ENCODE data around the gene ING3. TPM values are rescaled to one million over a fixed set of nuclear protein-coding genes. Genes with fewer than 3 reads are reported as not detected.

ING3 gene
- total RNA-seq, 1 experiment from 2014 or later: 23.1 TPM

DNA sequence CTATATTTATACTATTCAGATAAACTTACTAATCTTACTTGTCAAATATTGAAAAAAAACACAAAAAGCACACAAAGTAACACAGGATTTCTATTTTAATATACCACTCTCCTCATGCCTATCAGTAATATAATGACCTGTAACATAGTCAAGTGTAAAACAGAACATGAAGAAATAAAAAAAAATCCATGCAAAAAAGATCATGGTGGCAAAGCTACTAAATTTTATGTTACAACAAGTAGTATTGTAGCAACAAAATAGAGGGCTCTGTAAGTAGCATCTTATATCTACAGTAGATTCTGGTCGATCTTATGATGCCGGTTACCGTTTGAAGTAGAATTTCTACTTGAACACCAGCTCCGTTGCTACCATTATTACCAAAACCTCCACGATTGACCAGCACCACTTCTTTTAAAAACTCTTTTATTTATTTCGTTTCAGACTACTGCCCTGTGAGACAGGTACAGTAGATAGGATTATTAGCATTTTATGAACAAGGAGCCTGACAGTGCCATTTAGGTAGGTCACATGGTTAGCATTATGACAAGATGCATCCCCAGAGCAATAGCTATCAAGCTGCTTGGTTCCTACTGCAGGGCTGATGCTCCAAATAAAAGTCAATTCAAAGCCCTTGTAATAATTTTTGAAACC is 40.0 kb downstream of the ING3 start:
- H4K91ac ChIP-seq (ENCODE audit: insufficient read length, low read depth, low read length): no peak overlapping the region
- TF ChIP-seq, protein P1, sequence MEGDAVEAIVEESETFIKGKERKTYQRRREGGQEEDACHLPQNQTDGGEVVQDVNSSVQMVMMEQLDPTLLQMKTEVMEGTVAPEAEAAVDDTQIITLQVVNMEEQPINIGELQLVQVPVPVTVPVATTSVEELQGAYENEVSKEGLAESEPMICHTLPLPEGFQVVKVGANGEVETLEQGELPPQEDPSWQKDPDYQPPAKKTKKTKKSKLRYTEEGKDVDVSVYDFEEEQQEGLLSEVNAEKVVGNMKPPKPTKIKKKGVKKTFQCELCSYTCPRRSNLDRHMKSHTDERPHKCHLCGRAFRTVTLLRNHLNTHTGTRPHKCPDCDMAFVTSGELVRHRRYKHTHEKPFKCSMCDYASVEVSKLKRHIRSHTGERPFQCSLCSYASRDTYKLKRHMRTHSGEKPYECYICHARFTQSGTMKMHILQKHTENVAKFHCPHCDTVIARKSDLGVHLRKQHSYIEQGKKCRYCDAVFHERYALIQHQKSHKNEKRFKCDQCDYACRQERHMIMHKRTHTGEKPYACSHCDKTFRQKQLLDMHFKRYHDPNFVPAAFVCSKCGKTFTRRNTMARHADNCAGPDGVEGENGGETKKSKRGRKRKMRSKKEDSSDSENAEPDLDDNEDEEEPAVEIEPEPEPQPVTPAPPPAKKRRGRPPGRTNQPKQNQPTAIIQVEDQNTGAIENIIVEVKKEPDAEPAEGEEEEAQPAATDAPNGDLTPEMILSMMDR (conservative IDR thresholded peaks at IDR 0.05): no peak
- no peaks in the 10 kb centered on the region for H3K79me2 ChIP-seq (ENCODE audit: insufficient read depth, low read length)
- H3K4me3 Mint-ChIP-seq: no peak overlapping the region
- H3K27me3 ChIP-seq (ENCODE audit: insufficient read depth, low read length): peaks cover 3% of the 10 kb centered on the region; the same call in 1 of the 2 replicates
- no peaks in the 10 kb centered on the region for H3K36me3 Mint-ChIP-seq (ENCODE audit: insufficient read depth in 1 of 3, low read depth in 3 of 3)
- peaks cover 10 to 14% of the 10 kb centered on the region in 2 experiments for H3K4me1 Mint-ChIP-seq
- H3K14ac ChIP-seq (ENCODE audit: insufficient read depth, low read length): no peak overlapping the region
- H2BK5ac ChIP-seq (ENCODE audit: insufficient read length, low read length): no peak overlapping the region
- H3K27ac Mint-ChIP-seq: no peak overlapping the region
- H3K56ac ChIP-seq (ENCODE audit: insufficient read length, low read depth, low read length): no peak overlapping the region
- no peak overlapping the region for H4K8ac ChIP-seq (replicated peaks; ENCODE audit: insufficient read length, low read depth, low read length)
- no peak overlapping the region for H4K5ac ChIP-seq (ENCODE audit: insufficient read length, low read depth, low read length)
- H3K27ac ChIP-seq (ENCODE audit: insufficient read length, low read depth, low read length): no peak overlapping the region
- 100% methylated on average over 3 of the region's 6 CpGs for WGBS (ENCODE audit: extremely low coverage, insufficient read length, low lambda C conversion rate)
- no peak overlapping the region for H3K4ac ChIP-seq (ENCODE audit: low read depth, low read length)
- H3K27me3 Mint-ChIP-seq (ENCODE audit: low read depth): peaks cover 30% of the 10 kb centered on the region
- no peaks in the 10 kb centered on the region for H3K9me3 Mint-ChIP-seq
- no peaks in the 10 kb centered on the region for H3K9me3 ChIP-seq (ENCODE audit: control insufficient read depth, low read depth, low read length)
- H3K23me2 ChIP-seq (ENCODE audit: insufficient read length, low read depth, low read length, poor library complexity, severe bottlenecking): peaks cover 4% of the 10 kb centered on the region
- H3K18ac ChIP-seq (ENCODE audit: insufficient read length, low read depth, low read length): no peak overlapping the region
- H3T11ph ChIP-seq (ENCODE audit: low read length): no peak overlapping the region
- no peak overlapping the region for H2BK15ac ChIP-seq (ENCODE audit: low read depth, low read length)
- no peak overlapping the region for H2BK12ac ChIP-seq (ENCODE audit: insufficient read length, low read depth, low read length)
- H2AK5ac ChIP-seq (ENCODE audit: insufficient read length, low read length): no peak overlapping the region
- H3K23ac ChIP-seq (ENCODE audit: insufficient read length, low read depth, low read length): no peak overlapping the region
- H3K9ac ChIP-seq (ENCODE audit: extremely low read depth, insufficient read length, low read length): no peak overlapping the region
- H2BK120ac ChIP-seq (ENCODE audit: low read depth, low read length, poor library complexity, severe bottlenecking): no peak overlapping the region
- H3K79me1 ChIP-seq (ENCODE audit: insufficient read depth, low read depth, low read length, poor library complexity, severe bottlenecking): no peaks in the 10 kb centered on the region
- H2AFZ ChIP-seq (ENCODE audit: low read length): no peak overlapping the region
- no peak for DNase-seq
- no peak overlapping the region for H3K4me2 ChIP-seq (ENCODE audit: insufficient read depth, insufficient read length, low read length)
- H3K4me1 ChIP-seq (ENCODE audit: insufficient read depth, low read length): no peaks in the 10 kb centered on the region
- H2BK20ac ChIP-seq (ENCODE audit: low read depth, low read length, poor library complexity, severe bottlenecking): no peak overlapping the region
- no peaks in the 10 kb centered on the region for H4K20me1 ChIP-seq (ENCODE audit: control insufficient read depth, insufficient read depth, insufficient read length)
